PC-3 (cell line): ENCODE measurements around the gene PTGS1.

Source experiments
- CTCF ChIP-seq: fragments of 300-600 bp; sonication (generic); conservative IDR thresholded peaks from 2 replicates; pipeline ENCODE4 v1.5.1; 2017; ENCODE audit warnings: antibody characterized with exemption, low read depth, mild to moderate bottlenecking, low read length
- EZH2 ChIP-seq: fragments of 300-600 bp; sonication (generic); IDR thresholded peaks from one replicate; pipeline ENCODE4 v1.6.1; 2017; ENCODE audit warnings: antibody characterized with exemption, mild to moderate bottlenecking, low read length; ENCODE audit not compliant: unreplicated experiment
- EZH2phosphoT487 ChIP-seq: fragments of 300-600 bp; sonication (generic); IDR thresholded peaks from 2 replicates; pipeline ENCODE4 v1.6.1; 2018; ENCODE audit warnings: mild to moderate bottlenecking, antibody characterized with exemption, low read length, borderline replicate concordance

DNA sequence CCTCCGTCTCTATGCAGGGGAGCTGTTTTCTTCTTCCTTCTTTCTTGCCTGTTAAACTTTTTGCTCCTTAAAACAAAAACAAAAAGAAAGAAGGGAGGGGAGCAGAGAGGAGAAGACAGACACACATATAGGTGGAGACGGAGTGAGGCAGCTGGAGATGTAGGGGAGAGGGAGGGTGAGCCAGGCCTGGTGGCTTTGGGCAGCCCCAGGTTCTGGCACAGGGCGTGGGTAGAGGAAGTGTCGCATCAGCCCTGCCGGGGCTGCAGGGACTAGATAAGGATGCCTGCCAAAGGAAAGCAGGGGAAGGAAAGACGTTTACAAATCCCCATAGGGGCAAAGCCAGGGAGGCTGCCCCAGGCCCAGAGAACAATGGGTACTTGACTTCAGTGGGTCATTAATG is 38.7 kb upstream of the PTGS1 start:
- no peak for TF ChIP-seq CTCF
- TF ChIP-seq EZH2: no peak
- TF ChIP-seq EZH2phosphoT487: no peak
